HuH-7.5 (cell line): ENCODE measurements around the gene KLHL17.

Source experiments
- DNase-seq: peaks from one replicate; pipeline ENCODE4 v3.0.0; 2011; ENCODE audit warnings: low spot score

Gene KLHL17

DNA sequence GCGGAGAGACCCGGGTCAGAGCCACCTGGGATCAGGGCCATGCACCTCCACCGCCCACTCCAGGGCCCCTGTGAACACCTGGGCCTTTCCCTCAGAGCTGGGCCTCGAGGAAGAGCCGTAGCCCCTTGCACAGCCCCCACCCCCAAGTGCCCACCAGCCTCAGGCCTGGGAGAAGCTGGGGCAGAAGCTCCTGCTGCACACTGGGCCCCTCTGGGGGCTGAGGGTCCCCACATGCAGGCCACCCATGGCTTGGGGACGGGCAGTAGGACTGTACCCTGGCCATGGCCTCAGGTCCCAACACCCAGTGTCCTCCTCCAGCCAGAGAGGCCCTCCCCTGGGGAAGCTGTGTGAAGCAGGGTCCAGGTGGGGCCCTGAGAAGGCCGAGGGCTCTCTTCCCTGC lies 7.8 kb upstream of the KLHL17 start:
- DNase-seq = no peak

DNA sequence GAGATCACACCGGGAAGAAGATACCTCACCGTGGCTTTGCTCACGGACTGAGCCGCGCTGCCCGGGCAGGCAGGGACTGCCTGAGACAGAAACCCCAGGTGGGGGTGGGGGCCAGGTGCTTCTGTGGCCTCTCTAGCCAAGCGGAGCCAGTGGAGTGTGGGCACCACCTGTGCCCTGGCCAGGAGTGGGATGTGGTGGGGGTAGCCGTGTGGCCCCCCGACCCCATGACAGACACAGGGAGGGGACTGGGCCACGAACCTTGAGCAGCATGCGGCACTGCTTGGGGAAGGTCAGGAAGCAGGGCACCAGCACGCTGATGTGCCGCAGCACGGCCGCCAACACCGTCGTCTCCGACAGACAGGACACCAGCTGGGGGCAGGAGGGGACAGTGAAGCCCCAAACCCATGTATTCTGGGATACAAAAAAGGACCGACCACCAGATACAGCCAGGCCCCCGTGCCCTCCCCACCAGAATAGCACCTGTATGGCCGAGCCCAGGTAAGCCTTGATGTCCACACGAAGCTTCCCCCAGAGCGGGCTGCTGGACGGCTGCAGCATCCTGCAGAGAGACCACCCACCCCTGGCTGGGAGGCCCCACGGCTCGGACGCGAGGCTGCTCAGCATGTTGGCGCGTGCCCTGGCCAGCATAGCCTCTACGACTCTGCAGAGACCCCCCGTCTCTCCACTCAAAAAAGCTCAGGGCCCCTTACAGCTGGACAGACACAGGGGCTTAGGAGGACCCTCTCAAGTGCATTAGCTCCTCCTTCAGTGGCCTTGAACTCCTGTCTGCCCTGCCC lies 6.7 kb upstream of the KLHL17 start:
- no peak for DNase-seq

DNA sequence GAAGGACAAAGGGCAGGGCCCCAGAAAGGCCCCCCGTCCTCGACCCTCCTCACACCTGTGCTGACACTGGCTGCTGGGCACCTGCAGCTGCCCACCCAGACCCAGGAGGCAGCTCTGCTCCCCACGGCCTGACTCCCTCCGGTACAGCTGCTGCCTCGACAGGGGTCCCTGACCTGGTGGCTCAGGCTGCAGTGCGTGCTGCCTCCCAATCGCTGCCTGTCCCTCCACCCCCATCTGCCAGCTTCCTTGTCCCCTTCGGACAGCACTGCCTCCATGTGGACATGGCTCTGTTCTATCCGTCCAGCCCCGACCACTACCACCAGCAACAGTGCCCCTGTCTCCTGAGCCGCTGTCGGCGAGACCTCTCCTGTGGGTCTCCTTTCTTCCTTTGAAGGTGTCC lies 5.5 kb upstream of the KLHL17 start:
- DNase-seq = no peak

DNA sequence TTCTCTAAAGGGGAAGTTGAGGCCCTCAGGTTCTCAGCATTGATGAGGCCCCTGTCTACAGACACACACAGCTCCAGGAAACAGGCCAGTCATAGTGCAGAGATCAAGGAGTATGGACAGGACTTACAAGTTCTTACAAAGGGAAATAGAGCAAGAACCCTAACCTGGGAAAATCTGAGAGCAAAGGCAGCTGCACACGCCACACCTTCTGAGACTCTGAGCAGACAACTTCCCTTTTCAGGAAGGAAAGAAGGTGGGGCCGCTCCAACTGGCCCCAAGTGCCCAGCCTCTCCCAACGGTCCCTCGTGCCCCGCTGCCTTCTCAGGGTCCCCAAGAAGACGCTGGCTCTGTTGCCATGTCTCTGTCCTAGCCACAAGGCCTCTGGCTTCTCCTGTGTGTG lies 4.9 kb upstream of the KLHL17 start:
- no peak for DNase-seq

DNA sequence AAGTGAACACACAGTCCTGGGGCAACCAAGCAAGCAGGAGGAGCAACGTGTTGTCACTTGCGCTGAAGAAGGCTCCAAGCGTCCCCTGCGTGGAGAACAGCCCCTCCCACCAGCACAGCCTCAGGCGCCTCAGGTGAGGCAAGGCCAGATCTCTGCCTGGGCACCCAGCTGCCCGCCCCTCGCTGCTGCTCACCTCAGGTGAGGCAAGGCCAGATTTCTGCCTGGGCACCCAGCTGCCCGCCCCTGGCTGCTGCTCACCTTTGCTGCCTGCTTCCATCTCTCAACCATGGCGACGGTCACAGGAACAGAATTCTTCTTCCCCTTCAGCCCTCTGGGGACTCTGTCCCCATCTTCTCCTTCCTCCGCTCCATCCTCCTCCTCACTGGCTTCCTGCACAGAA lies 3.7 kb upstream of the KLHL17 start:
- DNase-seq = no peak

DNA sequence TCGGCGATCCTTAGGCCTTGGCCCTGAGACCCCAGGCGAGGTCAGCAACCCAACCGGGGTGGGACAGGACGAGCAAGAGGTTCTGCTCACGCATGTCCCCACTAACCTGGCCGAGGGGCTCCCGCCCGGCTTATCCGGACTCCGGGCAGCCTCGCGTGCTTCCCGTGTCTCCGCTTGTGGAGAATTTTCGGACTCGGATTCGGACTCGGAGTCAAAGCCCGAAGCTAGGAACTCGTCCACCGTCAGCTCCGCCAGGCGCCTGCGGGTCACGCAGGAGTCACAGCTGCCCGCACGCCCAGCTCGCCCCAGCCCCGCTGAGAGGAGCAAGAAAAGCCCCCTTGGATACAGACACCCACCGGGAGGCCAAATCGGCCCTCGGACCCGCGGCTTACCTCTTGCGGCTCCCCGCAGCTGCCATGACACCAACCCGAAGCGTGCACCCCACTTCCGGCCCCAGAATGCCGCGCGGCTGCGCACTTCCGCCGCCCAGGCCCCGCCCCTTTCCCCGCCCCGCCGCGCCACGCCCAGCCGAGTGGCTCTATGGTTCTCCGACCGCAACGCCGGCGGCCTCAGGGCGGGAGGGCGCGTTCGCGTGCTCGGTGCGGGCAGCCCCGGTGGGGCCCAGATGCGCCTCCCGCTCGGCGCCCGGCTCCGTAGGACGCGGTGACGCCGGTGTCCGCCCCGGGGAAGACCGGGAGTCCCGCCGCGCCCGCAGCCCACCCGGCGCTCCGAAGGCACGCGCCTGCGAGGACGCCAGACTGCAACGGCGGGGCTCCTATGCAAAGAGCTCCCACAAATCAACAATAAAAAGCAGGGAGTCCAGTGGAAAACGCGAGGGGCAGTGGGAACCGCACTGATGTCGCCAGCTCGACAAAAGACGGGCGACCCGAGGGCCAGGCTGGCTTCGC lies 1.3 kb upstream of the KLHL17 start, which contains the start of gene NOC2L:
Gene NOC2L (minus strand): TSS at position 434 of the 908 bp plus-strand sequence. CDS start 16 bp downstream, at position 418.
- DNase-seq = peak; percentile 88

DNA sequence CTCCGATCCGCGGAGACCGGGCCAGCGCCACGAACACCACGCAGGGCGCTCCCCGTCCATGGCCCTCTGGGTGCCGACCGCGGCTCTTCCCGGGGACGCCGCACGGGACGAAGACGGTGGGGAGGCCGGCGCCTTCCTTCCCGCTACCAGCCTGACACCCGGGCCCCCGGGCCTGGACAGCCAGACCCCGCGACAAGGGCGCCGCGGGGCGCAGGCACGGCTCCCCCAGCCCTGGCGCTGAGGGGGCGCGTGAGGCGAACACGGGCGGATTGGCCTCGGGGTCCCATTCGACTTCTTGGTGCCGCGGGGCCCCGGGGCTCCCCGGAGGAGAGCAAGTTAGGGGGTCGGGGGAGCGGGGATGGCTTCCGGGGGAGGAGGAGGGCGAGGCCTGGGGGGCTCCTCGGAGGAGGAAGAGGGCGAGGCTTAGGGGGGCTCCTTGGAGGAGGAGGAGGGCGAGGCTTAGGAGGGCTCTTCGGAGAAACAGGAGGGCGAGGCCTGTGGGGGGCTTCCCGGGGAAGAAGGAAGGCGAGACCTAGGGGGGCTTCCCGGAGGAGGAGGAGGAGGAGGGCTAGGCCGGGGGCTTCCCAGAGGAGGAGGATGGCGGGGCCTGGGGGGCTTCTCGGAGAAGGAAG lies 537 bp upstream of the KLHL17 start:
- DNase-seq = no peak

DNA sequence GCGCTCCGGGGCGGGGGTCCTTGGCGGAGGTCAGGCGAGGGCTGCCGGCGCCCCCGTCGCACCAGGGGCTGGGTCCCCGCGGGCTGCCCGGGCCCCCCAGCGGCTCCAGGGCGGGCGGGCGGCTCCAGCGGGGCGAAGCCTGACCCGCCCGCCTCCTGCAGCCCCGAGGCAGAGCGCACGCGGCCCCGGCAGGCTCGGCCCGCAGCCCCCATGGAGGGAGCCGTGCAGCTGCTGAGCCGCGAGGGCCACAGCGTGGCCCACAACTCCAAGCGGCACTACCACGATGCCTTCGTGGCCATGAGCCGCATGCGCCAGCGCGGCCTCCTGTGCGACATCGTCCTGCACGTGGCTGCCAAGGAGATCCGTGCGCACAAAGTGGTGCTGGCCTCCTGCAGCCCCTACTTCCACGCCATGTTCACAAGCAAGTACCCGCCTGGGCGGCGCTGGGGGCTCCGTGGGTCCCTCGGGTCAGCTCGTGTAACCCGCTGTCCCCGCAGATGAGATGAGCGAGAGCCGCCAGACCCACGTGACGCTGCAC lies 817 bp downstream of the KLHL17 start:
- DNase-seq = no peak

DNA sequence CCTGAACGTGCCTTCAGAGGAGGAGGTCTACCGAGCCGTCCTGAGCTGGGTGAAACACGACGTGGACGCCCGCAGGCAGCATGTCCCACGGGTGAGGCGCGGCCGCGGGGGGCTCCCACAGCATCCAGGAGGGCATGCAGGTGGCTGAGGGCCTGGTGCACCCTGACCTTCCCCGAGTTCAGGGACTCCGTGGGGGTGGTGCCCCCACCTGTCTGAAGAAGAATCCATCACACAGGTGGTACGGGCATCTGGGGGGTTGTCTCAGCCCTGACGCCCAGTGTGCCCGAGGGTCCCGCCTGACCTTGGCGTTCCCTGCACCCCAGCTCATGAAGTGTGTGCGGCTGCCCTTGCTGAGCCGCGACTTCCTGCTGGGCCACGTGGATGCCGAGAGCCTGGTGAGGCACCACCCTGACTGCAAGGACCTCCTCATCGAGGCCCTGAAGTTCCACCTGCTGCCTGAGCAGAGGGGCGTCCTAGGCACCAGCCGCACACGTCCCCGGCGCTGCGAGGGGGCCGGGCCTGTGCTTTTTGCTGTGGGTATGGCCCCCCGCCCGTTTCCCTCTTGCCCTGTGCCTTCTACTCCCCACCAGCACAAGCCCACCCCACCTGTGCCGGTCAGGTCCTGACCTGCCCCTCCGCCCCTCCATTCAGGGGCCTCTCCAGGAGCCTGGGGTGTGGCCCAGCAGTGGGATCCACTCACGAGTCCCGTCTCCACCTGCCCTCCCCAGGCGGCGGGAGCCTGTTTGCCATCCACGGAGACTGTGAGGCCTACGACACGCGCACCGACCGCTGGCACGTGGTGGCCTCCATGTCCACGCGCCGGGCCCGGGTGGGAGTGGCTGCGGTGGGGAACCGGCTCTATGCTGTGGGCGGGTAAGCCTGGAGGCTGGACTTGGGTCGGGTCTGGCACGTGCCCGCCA lies 2.3 kb downstream of the KLHL17 start:
- DNase-seq = no peak

DNA sequence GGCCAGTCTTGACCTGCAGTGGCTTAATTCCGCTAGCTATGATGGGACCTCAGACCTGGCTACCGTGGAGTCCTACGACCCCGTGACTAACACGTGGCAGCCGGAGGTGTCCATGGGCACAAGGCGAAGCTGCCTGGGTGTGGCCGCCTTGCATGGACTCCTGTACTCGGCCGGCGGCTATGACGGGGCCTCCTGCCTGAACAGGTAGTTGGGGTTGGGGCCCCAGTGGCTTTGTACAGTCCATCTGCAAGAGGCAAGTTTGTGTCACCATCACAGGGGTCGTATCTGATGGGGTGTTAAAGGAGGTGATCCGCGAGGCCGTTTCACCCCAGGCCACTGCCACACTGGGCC lies 2.9 kb downstream of the KLHL17 start:
- no peak for DNase-seq

DNA sequence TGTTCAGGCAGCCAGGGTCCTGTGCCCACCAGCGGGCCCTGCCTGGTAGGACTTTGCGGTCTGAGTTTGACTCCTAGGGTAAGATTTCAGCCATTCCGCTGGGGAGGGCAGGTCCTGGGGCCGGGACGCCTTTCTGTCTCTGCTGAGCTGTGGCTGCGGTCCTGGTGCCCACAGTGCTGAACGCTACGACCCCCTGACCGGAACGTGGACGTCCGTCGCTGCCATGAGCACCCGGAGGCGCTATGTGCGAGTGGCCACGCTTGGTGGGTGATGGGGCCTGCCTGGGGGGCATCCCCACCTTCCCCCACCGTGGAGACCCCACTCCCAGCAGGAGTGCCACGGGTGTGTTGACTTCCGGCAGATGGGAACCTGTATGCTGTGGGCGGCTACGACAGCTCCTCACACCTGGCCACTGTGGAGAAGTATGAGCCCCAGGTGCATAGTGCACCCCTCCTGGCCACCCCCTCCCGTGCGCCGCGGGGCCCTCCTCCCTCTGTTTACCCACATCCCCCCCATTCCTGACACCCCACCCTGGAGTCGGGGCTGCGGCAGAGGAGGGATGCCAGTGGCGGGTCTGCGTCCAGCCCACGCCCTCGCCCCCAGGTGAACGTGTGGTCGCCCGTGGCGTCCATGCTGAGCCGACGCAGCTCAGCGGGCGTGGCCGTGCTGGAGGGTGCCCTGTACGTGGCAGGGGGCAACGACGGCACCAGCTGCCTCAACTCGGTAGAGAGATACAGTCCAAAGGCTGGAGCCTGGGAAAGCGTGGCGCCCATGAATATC lies 3.6 kb downstream of the KLHL17 start:
- DNase-seq = no peak

DNA sequence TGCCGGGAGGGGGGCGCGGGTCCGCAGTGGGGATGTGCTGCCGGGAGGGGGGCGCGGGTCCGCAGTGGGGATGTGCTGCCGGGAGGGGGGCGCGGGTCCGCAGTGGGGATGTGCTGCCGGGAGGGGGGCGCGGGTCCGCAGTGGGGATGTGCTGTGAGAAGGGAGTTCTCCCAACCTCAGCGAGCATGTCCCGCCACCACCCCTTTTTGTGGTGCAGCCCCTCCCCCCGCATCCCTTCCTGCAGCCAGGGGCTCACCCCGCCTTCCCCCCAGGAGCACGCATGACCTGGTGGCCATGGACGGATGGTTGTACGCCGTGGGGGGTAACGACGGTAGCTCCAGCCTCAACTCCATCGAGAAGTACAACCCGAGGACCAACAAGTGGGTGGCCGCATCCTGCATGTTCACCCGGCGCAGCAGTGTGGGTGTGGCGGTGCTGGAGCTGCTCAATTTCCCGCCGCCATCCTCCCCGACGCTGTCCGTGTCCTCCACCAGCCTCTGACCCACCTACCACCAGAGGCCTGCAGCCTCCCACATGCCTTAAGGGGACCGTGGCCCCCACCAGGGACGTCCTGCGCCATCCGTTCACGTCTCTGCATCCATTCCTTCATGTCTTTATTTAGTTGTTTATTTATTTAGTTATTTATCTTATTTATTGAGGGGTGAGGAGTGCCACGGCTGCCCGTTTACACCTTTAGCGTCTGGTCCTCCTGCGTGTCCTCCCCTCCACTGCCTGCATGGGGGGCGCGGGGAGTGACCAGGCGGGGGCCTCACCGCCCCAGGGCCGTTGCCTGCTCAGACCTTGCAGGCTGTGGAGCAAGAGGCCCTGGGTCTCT lies 4.5 kb downstream of the KLHL17 start:
- DNase-seq = no peak

DNA sequence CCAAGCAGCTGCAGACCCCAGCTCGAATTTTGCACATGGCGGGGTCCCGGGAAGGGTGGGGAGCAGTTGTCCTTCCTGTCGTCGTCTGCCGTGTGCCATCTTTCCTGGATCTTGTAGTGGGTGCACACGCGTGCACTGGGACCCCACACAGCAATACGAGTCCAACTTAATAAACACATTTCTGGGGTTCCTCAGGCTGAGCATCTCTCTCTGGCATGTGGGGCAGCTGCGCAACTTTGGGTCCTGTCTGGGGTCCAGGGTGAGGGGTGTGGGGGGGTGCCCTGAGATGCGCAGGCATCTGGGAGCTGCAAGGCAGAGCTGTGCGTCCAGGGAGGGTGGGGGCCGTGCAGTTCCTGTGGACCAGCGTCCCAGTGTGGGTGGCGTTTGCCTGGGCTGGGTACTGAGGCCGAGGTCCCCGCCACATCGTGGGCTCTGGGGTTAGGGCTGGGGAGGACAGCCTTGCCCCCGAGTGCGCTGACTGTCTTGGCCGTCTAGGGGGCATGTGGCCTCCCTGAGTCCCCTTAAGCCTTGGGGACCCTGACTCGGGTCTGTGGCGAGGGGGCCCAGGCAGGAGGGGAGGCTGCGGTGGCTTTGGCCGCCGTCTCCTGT lies 5.2 kb downstream of the KLHL17 start:
- no peak for DNase-seq

DNA sequence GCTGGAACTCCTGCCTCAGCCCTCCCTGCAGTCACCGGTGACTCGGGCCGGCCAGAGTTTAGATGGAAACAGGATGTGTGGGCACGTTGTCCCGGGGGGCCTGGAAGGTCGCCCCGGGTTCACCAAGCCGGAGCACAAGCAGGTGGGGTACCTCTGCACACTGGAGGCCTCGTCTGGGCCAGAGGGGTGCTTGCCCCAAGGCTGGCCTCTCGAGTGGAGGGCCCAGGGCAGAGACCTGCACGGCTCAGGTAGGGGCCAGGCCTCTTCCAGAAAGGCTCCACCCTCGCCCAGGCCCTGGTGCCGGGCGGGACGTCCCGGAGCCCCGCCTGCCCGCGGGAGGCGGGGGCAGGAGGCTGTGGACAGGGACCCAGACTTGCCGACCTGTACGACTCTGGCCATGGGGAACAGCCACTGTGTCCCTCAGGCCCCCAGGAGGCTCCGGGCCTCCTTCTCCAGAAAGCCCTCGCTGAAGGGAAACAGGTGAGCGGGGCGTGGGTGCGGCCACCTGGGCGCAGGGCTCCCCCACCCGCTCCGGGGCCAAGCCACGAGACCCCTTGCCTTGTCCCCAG lies 5.8 kb downstream of the KLHL17 start, which contains the start of gene PLEKHN1:
Gene PLEKHN1 (plus strand): TSS at position 348 of the 569 bp plus-strand sequence. CDS start 50 bp downstream, at position 398.
- peak; percentile 83 for DNase-seq

DNA sequence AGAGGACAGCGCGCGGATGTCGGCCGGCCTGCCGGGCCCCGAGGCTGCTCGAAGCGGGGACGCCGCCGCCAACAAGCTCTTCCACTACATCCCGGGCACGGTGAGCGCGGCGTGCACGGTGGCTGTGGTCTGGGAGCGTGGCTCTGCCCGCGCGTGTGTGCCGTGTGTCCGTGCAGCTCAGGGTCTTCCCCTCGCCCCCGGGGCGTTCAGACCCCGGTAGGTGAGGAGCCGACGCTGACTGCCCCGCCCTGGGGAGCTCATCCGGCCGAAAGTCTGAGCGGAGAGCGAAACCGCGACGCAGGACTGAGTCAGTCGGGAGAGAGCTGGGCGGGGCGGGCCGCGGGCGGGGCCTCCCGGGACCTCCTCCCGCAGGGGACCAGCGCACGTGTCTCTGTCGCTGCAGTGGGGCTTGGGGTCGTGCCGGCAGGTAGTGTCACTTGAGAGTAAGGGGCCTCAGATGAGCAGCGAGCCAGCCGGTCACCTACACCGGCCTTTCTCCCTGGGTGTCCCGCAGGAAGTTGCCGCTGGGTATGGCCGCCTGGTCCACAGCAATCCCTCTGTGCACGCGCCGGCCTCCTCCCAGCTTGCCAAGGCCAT lies 6.4 kb downstream of the KLHL17 start:
- DNase-seq = peak; percentile 87

DNA sequence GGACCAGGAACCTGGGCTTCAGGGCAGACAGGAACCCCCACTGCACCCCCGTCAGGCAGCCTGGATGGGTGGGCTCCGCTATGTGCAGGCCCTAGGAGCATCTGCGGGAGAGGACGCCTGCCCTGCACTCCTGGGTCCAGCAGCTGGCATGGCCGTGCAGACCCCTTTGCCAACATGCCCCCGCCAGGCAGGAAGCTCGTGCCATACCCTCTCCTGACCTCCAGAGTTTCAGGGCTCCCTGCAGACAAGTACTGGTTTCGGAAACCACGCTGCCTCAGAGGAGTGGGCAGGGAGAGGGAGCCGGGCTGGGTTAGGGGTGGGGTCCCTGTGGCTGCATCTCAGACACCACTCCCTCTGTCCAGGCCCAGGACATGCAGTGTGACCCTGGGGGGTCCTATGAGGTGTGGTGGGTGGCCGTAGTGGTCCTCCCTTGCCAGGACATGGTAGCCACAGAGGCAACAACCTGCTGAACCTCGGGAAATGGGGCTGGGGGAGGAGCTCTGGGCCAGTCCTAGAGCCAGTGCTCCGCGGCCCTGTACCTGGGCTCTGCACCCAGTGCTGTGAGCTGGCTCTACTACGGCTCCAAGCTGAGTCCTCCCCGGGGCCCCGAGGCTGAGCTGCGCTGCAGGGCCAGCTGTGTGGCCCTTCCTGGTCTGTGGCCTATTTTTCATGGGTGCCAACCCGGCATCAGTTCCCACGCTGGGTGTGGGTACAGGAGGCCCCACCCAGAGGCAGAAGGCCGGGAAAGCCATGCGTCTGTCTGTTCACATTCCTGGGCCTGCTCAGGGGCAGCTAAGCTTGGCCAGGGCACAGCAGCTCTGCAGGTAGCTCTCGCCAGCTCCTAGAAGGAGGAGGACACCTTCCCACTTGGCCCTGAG lies 7.3 kb downstream of the KLHL17 start:
- DNase-seq = no peak

DNA sequence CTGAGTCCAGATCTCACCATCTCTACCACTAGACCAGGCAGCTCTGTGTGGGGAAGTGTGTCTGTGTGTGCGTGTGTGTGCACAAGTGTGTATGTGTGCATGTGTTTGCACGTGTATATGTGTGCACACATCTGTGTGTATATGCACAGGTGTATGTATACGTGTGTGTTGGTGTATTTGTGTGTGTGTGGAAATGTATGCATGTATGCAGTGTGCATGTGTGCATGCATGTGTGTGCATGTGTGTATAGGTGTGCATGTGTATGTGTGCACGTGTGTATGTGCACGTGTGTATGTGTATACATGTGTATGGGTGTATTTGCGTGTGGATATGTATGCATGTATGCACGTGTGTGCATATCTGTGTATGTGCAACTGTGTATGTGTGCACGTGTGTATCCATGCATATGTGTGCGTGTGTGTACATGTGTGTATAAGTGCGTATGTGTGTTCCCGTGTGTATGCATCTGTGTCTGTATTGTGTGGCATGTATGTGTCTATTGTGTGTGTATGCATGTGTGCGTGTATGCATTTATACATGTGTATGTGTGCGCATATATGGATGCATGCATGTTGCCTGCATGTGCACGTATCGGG lies 9.0 kb downstream of the KLHL17 start:
- no peak for DNase-seq
